Suprapubic skin (tissue), 4 donors: ENCODE results near the gene MLYCD.

ENCODE experiments used
- EP300 ChIP-seq: sonication (generic); formaldehyde crosslinking; IDR thresholded peaks from one replicate; pipeline ENCODE4 v1.6.1; 2017; ENCODE audit warnings: antibody characterized with exemption
- POLR2AphosphoS5 ChIP-seq, 3 donors: sonication (generic); formaldehyde crosslinking; IDR thresholded peaks; one replicate each; pipeline ENCODE4 v1.6.1; 2017; ENCODE audit warnings: antibody characterized with exemption in 3 of 3
- TF ChIP-seq, protein P1 (sequence below), 2 donors: fragments of 200-600 bp in 1 of 2; fragments of 450-650 bp in 1 of 2; sonication (generic) in 1 of 2; IDR thresholded peaks; one replicate each; pipeline ENCODE4 v1.5.1; 2016 to 2019; ENCODE audit warnings: antibody characterized with exemption in 2 of 2, mild to moderate bottlenecking in 1 of 2, moderate library complexity in 1 of 2

DNA sequence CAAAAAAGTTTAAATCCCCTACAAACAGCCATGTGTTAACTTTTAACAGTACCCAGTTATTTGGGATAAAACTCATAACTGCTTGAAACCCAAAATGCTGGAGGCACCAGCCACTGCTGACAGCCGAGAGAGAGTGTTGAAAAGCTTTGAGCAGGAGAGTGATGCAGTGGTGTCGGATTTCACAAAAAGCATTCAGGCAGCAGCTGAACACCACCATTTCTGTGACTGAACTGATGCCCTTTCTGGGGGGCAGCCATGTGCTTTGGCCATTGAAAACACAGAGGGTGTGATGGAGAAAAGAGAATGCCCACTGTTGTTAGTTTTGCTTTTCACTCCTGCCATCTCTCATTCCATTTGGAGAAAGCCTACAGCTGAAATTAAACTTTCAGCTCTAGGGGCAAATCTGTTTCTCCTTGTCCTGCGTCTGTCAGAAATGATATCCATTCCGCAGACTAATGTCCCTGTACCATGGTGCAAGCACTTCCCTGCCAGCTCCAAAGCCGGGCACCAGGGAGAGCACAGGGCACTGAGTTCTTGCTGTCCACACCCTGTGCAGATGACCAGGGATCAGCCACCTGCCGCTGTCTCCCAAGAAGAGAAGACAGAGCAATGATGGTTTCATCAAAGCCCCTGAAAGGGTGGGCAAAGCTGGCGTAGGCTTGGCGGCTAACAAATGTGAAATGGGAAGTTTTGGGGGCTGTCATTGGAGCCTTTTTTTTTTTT lies 16.6 kb upstream of the MLYCD start:
- TF ChIP-seq POLR2AphosphoS5 (IDR thresholded peaks at IDR 0.05) (no peak), EP300 (no peak)
- TF ChIP-seq, protein P1, sequence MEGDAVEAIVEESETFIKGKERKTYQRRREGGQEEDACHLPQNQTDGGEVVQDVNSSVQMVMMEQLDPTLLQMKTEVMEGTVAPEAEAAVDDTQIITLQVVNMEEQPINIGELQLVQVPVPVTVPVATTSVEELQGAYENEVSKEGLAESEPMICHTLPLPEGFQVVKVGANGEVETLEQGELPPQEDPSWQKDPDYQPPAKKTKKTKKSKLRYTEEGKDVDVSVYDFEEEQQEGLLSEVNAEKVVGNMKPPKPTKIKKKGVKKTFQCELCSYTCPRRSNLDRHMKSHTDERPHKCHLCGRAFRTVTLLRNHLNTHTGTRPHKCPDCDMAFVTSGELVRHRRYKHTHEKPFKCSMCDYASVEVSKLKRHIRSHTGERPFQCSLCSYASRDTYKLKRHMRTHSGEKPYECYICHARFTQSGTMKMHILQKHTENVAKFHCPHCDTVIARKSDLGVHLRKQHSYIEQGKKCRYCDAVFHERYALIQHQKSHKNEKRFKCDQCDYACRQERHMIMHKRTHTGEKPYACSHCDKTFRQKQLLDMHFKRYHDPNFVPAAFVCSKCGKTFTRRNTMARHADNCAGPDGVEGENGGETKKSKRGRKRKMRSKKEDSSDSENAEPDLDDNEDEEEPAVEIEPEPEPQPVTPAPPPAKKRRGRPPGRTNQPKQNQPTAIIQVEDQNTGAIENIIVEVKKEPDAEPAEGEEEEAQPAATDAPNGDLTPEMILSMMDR (IDR thresholded peaks at IDR 0.05), result no peak
